HG03457 (cell line): ENCODE data around the gene OSR1.
A peak's percentile ranks its signal among the peaks of the same experiment; 100 is the strongest.
"Not testable (repeated sequence)": the region's sequence is repeated elsewhere in the genome, so short reads cannot be mapped to it uniquely, and the experiment has no call there.

Experiments
- ATAC-seq: cut with Tn5 transposase; IDR thresholded peaks from one replicate; pipeline ENCODE4 v1.9.1; 2021; ENCODE audit warnings: moderate number of reproducible peaks; ENCODE audit not compliant: unreplicated experiment

OSR1 gene

DNA sequence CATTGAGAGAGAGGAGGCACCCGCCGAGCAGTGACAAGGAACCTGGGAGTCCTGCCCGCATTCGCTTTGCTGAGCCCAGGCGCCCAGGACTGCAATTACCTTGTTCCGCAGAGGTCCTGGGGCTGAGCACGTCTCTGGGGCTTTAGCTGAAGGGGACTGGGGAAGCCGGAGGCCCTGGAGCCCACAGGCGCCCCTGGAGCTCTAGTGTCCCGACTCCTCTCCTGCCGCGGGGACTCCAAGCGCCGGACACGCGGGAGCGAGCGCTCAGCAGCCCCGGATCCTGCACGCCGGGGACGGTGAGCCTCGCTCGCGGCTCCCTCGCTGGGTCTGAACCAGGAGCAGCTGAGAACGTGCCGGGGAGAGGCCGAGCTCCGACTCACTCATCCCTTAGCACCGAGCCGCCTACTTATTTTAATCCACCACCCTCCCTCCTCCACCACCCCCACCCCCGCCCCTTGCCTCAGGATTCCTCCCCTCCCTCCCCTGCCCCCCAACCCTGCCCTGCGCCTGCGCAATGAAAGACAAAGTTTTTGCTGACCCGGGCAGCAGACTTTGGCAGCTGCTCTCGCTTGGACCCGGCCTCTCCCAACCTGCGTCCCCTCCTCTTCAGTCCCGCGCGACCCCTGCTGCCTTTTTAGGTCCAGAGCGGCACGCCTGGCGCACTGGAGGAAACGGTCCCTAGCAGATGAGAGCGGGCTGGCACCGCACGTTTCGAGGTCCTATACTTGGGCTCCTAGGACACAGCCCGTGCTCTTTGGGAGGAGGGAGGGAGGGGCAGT lies at the start of gene OSR1:
OSR1 (minus strand) TSS at position 382 of the 779 bp plus-strand sequence. CDS start 4,818 bp downstream, outside the sequence.
- ATAC-seq = no peak

DNA sequence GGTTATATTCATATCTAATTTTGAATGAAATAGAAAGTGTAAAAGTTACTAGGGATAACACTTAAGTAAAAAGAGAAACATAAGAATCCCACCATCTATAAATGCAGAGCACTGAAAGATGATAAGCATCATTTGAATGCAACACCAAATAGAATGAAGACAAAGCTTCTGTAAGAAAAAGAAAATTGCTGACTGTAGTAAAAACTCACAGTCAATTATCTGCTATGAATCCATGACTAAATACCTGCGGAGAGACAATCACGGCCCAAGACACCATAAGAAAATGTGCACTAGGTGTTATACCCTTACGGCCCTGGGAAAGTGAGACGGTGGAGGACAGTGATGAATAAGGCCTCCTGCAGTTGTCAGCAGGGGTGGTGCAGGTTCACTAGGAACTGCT lies 45.4 kb upstream of the OSR1 start:
- no peak for ATAC-seq

DNA sequence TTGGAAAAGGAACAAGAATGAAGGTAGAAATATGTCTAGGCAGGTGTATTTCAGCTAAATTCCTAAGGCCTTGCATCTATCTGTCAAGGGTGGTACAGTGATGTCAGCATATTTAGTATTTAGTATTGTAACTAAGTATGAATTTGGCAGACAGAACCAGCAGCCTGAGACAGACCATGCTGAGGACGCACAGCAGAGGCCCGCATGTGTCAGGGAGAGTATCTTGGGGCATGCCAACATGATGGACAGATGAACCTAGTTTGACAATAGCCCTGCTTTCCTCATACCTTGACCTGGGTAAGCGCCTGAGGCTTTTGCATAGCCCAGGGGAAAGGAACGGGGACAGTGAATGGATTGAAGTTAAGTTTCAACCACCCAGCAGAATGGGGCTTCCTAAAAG lies 33.8 kb upstream of the OSR1 start:
- ATAC-seq = no peak

DNA sequence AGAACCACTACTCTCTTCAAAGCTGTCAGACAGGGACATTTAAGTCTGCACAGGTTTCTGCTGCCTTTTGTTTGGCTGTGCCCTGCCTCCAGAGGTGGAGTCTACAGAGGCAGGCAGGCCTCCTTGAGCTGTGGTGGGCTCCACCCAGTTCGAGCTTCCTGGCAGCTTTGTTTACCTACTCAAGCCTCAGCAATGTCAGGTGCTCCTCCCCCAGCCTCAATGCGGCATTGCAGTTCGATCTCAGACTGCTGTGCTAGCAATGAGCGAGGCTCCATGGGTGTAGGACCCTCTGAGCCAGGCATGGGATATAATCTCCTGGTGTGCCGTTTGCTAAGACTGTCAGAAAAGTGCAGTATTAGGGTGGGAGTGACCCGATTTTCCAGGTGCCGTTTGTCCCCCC lies 31.0 kb upstream of the OSR1 start:
- ATAC-seq = not testable (repeated sequence)

GRCh38 chr2:19380532-19380931 lies 22.1 kb upstream of the OSR1 start:
- no peak for ATAC-seq

GRCh38 chr2:19378939-19379338 lies 20.5 kb upstream of the OSR1 start:
- ATAC-seq = no peak

DNA sequence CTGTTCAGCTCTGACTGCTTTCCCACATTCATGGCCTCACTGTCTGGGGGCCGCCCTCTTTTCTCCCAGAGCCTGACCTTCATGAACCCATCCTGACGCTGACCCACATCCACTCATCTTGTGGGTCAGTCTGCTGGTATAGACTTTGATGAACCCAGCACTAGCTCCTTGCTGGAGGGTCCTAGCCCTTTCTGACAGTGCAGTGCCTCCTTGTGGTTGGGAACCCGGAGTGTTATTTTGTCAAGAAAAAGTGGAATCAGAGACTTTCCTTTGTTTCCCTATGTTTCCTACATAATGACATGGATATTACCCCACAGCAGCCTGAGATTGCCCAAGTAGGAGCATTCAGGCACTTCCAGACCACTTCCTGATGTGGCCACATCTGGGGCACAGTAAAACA lies 19.3 kb upstream of the OSR1 start:
- no peak for ATAC-seq

- ATAC-seq = no peak
These were observed 14.9 kb upstream of the OSR1 start for GRCh38 chr2:19373352-19373751.

DNA sequence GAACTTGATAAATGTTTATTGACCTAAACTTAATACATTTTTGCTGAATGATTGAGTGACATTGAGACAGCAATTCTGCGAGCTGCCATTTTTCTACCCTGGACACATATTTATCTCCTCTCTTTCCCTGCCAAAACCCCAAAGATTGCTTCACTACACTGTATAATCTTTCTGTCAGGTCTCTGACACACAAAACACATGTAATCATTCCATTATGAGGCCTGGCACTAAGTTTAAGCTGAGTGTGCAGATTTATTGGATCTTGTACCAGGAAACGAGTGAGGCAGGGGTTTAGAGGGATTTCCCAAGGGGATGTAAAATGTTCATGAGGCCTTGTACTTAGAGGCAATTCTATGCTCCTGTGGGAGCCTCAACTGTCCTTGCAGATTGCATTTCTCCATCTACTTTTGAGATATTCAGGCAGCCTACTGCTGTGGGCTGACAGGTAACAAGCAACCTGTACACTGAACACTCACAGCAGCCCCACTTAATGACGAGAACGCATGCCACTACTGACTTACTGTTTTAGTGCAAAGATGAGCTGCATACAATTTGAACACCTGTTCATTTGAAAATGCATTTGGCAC lies 13.7 kb upstream of the OSR1 start:
- no peak for ATAC-seq

- no peak for ATAC-seq
These were observed 11.0 kb upstream of the OSR1 start for GRCh38 chr2:19369341-19369955.

DNA sequence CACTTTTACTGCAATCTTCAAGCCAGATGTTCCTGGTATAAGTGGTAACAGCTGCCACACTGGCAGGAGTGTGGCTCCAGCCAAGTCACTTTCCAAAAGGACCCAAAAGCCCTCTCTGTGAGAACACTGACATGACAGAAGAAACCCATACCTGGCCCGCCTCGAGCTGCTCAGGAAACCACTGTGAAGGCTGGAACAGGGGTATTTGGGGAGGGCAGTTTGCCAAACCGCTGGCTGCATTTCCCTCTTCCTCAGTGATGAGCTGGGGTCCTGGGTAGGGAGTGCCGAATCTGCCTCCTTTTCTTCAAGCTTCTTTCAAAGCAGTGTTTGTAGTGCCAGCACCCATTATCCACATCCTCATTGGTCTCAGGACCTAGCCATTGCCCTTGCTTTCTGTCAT lies 10.3 kb upstream of the OSR1 start:
- no peak for ATAC-seq

DNA sequence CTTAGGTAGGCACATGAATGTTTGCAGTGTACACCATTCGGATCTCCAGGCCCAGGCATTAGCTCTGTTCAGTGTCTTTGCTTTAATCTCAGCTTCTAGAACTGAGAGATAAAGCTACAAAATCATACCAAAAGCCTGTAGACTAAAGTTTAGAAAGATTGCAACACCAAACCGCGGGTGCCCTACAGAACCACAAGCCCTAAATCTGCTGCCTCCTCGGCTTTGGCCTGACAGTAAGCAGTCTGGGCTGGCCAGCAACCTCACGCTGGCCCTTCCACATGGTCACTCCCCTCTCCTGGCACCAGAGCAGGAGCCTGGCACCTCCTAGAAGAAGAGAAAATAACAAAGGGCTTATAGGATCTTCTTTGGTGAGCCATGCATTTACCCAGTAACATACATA lies 8.9 kb upstream of the OSR1 start:
- no peak for ATAC-seq

DNA sequence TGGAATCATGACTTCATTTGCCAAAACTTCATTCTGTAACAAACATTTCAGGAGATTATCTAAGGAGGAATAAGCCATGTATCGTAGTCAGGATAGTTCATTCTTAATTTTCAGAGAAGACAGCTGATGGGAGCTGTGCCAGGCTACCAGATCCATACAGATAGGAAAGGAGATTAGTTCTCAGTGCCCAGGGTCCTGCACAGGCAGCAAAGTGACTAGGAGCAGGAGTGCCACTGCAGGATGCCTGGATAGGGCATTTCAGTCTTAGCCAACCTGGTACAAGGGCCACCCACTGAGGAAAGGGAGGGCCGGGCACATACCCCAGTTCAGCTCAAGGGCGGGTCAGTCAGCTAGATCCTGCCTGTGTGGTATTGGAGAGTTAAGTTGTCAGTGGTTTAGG lies 6.7 kb upstream of the OSR1 start:
- no peak for ATAC-seq

DNA sequence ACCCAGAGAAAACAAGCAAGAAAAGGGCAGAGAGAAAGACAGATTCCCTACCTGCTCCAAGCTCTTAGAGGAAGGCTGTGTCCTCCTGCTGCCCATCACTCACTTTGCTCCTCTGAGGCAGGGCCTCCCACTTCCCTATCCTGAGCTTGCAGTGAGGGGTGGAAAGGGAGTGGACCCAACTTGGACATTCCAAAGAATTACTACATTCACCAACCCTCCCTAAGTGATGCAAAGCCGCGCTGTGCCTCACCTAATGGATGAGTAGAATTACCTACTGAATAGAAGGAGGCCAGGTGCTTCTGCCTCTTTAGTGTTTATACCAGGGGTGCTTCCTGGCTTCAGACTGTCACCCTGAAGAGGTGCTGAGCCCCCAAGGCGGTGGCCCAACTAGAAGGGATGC lies 5.6 kb upstream of the OSR1 start:
- ATAC-seq = no peak

DNA sequence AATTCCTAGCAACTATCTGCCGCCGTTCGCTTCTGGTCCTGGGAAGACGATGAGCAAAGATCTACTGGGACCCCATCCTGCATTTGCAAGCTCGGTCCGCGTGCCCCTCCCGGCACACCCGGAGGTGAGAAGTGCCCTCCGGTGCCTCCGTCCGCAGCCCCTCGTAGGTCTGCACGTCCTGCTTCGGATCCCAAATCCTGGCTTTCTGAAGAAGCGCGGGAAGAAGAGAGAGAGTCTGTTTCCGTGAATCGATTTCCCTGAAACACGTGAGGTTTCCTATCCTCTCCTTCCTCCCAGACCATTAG lies 5.0 kb upstream of the OSR1 start:
- ATAC-seq = no peak

GRCh38 chr2:19362755-19363473 lies 4.5 kb upstream of the OSR1 start:
- peak; percentile 46 for ATAC-seq

GRCh38 chr2:19362094-19362754 lies 3.8 kb upstream of the OSR1 start:
- ATAC-seq = no peak

DNA sequence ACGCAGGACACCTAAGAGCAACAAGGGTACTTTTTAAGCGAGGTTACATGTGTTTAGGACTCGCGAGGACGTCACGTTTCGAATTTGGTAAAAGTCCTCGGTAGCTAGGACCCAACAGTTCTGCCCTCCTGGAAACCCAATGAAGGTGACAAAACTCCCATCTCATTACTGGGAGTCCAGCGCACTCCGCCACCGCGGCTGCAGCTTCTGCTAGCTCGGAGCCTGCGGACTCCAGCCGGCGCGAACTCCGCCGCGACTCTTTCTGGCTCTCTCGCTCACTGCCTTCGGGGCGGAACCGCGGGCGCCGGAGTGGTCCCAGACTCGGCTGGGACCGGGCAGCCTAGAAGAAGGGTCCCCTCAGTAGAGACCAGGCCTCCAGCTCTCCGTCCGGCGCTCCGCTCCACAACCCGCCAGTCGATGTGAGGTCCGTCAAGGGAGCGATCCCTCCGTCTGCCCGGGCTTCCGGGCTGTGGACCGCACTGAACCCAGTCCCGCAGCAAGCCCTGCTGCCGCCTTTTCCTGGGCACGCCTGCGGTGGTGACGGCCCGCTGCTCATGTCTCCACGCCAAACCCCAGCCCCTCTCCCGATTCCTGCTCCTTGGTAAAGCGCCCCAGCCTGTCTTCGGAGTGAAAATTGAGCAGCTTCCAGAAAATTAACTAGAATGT lies 3.0 kb upstream of the OSR1 start:
- ATAC-seq = no peak

- no peak for ATAC-seq
These were observed 2.5 kb upstream of the OSR1 start for GRCh38 chr2:19360966-19361321.

DNA sequence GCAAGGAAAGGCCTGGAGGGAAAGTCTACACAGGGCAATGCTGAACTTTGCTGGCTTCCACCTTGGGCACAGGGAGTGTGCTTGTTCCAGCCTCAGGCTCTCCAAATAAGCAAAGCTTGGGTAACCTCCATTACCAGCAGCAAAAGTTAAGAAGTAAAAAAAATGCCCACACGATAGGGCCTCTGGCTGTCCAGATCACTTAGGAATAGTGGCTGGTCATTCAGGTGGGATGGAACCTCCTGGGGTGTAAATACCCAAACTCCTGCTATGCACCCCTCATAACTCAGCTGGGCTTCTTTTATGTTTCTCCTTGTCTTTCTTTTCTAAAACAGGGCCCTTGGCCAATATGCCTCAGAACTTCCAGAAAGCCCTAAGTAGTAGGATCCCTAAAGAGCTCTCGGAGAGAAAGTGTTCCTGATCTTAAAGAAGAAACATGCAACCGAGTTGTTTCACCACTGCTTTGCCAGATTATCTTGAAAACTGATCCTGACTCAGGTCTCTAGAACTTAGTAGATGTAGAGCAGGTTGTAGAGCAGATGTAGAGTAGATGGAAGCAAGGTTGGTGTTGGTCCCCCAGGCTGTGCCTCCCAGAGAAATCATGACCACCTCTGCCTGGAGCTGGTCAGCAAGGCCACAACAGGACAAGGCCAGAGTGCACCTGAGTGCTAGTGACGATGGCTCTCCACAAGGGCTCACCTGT lies 2.0 kb upstream of the OSR1 start:
- no peak for ATAC-seq
